Lower lobe of right lung (tissue), 2 donors: ENCODE results near the gene POU6F2. TPM values are rescaled to one million over a fixed set of nuclear protein-coding genes. Genes with fewer than 3 reads are reported as not detected.

Experiments
- ATAC-seq, 2 donors: fragments of 200-7000 bp; cut with Tn5 transposase; one replicate each; pipeline ENCODE4 v1.9.1; 2020 to 2022; ENCODE audit warnings: mild to moderate bottlenecking in 2 of 2, moderate library complexity in 2 of 2
- DNase-seq: peaks from one replicate; pipeline ENCODE4 v3.0.0-alpha.2; 2020
- H3K27ac ChIP-seq: fragments of 200-600 bp; one replicate; pipeline ENCODE4 v1.8.0; 2022
- H3K27me3 ChIP-seq: fragments of 200-600 bp; one replicate; pipeline ENCODE4 v1.8.0; 2022; ENCODE audit warnings: low read depth
- H3K36me3 ChIP-seq: fragments of 200-600 bp; one replicate; pipeline ENCODE4 v1.8.0; 2022; ENCODE audit warnings: mild to moderate bottlenecking
- H3K4me1 ChIP-seq: fragments of 200-600 bp; one replicate; pipeline ENCODE4 v1.8.0; 2022
- H3K4me3 ChIP-seq: fragments of 200-600 bp; one replicate; pipeline ENCODE4 v1.8.0; 2022; ENCODE audit warnings: mild to moderate bottlenecking
- H3K9me3 ChIP-seq: fragments of 200-600 bp; one replicate; pipeline ENCODE4 v1.8.0; 2022
- intact Hi-C: fragments of 100-400 bp; cut with DNase I; formaldehyde crosslinking; loops from one replicate; pipeline ENCODE4 v1.11.0; 2022
- total RNA-seq: library from RNA; stranded (reverse); fragmentation: NEBNext Ultra II Directional; extraction: Animal tissue kit (Norgen Biotek cat#: 25700); gene quantifications from one replicate; pipeline ENCODE4 v1.2.1, GENCODE V29; 2021
- TF ChIP-seq, protein P1 (sequence below): fragments of 200-600 bp; IDR thresholded peaks from one replicate; pipeline ENCODE4 v1.8.0; 2022; ENCODE audit warnings: antibody characterized with exemption, mild to moderate bottlenecking
- donor health status: DM: no; HTN: yes; CAD: no; lungs with severe emphysema.

Gene POU6F2
- total RNA-seq, 1 donor from 2014 or later: not detected

DNA sequence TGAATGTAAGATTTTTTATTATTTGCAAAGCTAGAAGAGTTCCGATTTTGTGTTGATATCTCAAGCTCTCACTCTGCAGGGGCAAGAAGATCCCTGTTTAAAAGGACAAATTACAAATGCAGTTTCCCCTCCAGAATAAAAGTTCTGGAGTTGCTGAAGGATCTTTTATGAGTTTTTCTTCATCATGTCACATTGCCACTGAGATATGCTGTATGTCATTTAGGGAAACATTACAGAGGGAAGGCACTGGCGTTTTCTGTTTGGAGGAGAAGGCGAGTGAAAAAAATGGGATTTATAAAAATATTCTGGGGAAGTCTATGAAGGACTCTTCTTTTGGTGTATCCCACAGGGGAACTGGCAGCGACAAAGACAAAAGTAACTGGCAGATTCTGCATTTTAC lies 57.4 kb downstream of the POU6F2 start:
- H3K36me3 ChIP-seq: no peaks in the 10 kb centered on the region
- ATAC-seq (no peak), DNase-seq (no peak)
- no peaks in the 10 kb centered on the region for H3K27me3 ChIP-seq
- H3K27ac ChIP-seq: no peak overlapping the region
- H3K4me3 ChIP-seq: no peak overlapping the region
- no peaks in the 10 kb centered on the region for H3K9me3 ChIP-seq
- no peaks in the 10 kb centered on the region for H3K4me1 ChIP-seq
- intact Hi-C loops: no loop called here
- TF ChIP-seq, protein P1, sequence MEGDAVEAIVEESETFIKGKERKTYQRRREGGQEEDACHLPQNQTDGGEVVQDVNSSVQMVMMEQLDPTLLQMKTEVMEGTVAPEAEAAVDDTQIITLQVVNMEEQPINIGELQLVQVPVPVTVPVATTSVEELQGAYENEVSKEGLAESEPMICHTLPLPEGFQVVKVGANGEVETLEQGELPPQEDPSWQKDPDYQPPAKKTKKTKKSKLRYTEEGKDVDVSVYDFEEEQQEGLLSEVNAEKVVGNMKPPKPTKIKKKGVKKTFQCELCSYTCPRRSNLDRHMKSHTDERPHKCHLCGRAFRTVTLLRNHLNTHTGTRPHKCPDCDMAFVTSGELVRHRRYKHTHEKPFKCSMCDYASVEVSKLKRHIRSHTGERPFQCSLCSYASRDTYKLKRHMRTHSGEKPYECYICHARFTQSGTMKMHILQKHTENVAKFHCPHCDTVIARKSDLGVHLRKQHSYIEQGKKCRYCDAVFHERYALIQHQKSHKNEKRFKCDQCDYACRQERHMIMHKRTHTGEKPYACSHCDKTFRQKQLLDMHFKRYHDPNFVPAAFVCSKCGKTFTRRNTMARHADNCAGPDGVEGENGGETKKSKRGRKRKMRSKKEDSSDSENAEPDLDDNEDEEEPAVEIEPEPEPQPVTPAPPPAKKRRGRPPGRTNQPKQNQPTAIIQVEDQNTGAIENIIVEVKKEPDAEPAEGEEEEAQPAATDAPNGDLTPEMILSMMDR: no peak

DNA sequence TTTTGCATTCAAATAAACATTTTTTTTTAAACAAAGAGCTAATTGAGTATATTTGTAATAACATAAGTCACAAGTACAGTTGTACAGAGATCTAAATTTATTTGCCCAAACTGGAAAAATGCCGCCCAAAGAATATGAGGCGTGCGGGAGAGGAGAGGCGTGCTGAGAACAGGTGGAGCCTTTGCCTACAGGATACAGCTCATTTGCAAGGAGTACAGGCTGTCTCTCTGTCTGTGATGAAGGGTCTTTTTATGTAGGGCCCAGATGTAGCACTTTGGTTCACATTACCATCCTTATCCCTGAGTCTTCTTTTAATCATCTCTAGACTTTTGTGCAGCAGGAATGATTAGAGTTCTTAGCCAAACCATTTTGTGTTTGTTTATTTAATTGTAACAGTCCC lies 58.2 kb downstream of the POU6F2 start:
- Histone ChIP-seq H3K27me3 (no peaks in the 10 kb centered on the region), H3K4me1 (no peaks in the 10 kb centered on the region), H3K36me3 (no peaks in the 10 kb centered on the region), H3K9me3 (no peaks in the 10 kb centered on the region), H3K4me3 (no peak overlapping the region), H3K27ac (no peak overlapping the region)
- no peak for DNase-seq
- intact Hi-C loops: no loop called here
- ATAC-seq: no peak
- TF ChIP-seq, protein P1: no peak

DNA sequence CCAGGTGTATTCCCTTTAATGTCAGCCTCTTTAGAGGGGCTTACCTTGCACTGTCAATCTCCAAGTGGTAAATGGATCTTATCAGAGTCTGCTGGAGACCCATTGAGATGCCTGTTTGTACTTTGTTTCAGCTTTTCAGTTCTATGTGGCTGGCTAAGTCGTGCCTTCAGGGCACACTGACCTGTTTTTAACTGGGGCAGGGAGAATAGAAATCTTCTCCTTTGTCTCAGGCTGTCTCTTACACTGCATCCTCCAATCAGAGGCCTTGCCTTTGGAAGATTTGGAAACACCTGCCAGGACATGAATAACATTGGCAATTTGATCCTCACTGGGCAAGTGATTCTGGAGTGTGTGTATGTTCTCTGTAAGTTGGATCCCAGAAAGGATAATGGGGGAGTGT lies 65.0 kb downstream of the POU6F2 start:
- no peak overlapping the region for H3K27ac ChIP-seq
- ATAC-seq (no peak), DNase-seq (no peak)
- intact Hi-C loops: no loop called here
- H3K27me3 ChIP-seq: no peaks in the 10 kb centered on the region
- no peaks in the 10 kb centered on the region for H3K36me3 ChIP-seq
- no peaks in the 10 kb centered on the region for H3K9me3 ChIP-seq
- no peaks in the 10 kb centered on the region for H3K4me1 ChIP-seq
- TF ChIP-seq, protein P1: no peak
- H3K4me3 ChIP-seq: no peak overlapping the region

DNA sequence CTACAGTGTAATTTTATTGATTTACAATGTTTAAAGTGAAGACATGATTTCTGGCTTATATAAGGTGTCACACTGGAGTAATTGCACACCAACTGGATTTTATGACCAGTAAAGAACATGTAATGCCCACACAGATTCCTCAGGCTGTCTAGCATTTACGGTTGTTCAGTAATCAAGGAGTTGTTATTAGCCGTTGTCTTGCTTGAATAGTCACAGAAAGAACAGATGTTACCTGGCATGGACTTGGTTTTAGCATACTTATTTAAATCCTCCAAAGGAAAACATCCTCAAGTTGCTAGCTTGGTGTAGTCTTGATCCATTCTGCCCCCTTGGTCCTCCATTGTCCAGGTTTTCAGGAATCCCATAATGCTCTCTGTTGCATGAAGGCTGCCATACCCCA lies 65.8 kb downstream of the POU6F2 start:
- no peak overlapping the region for H3K4me3 ChIP-seq
- no peak overlapping the region for H3K27ac ChIP-seq
- no peaks in the 10 kb centered on the region for H3K27me3 ChIP-seq
- no peaks in the 10 kb centered on the region for H3K36me3 ChIP-seq
- intact Hi-C loops: no loop called here
- H3K9me3 ChIP-seq: no peaks in the 10 kb centered on the region
- no peaks in the 10 kb centered on the region for H3K4me1 ChIP-seq
- TF ChIP-seq, protein P1: no peak
- ATAC-seq (no peak), DNase-seq (no peak)

GRCh38 chr7:39044489-39044888 lies 66.8 kb downstream of the POU6F2 start:
- Histone ChIP-seq H3K4me1 (no peaks in the 10 kb centered on the region), H3K4me3 (no peak overlapping the region), H3K36me3 (no peaks in the 10 kb centered on the region), H3K27me3 (no peaks in the 10 kb centered on the region), H3K27ac (no peak overlapping the region), H3K9me3 (no peaks in the 10 kb centered on the region)
- ATAC-seq (no peak), DNase-seq (no peak)
- intact Hi-C loops: no loop called here
- TF ChIP-seq, protein P1: no peak

DNA sequence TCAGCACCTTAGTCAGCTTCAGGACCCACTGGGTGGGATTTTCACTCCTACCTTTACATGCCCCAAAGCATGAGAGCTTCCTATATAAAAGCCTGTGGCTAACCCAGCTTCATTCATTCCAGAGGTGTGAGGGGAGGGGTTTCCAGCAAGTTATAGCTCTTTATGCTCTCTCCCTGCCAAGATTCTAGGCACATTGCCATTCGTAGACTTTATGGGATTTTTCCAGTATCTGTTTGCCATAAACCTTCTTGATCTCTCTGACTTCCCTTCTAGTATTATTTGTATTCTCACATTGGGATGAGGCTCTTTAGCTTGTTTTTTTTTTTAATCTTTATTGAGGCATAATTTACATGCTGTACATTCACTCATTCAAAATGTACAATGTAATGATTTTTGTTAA lies 67.5 kb downstream of the POU6F2 start:
- no peak overlapping the region for H3K4me3 ChIP-seq
- intact Hi-C loops: no loop called here
- H3K4me1 ChIP-seq: no peaks in the 10 kb centered on the region
- no peak overlapping the region for H3K27ac ChIP-seq
- TF ChIP-seq, protein P1: no peak
- ATAC-seq (no peak), DNase-seq (no peak)
- no peaks in the 10 kb centered on the region for H3K9me3 ChIP-seq
- H3K36me3 ChIP-seq: no peaks in the 10 kb centered on the region
- no peaks in the 10 kb centered on the region for H3K27me3 ChIP-seq
